Stimulated activated CD4-positive, alpha-beta T cell treated with anti-CD3 and anti-CD28 coated beads, TNF-alpha, amount 100 ng/mL, for 48 hours (primary cell): Measurements from ENCODE around the gene BCL7A.
"Not testable (repeated sequence)": the region's sequence is repeated elsewhere in the genome, so short reads cannot be mapped to it uniquely, and the experiment has no call there.

Experiments
- DNase-seq, 3 donors: peaks; one replicate each; pipeline ENCODE4 v3.0.0-alpha.2; 2020; ENCODE audit warnings: low read depth in 3 of 3

The BCL7A gene

GRCh38 chr12:122094735-122095631, 73.3 kb downstream of the BCL7A start:
- no peak for DNase-seq

DNA sequence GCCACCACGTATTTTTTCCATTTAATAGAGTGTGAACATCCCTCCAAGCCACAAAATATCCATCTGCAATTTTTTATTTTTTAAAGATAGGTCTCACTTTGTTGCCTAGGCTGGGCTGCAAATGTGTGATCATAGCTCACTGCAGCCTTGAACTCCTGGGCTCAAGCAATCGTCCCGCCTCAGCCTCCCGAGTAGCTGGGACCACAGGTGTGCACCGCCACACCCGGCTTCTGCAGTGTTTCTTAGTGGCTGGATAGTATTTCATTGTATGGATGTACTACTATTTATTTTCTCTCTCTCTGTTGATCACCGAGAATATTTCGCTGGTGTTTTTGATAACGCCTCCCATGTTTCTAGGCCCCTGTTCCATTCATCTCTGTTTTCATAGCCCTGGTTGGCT, 74.3 kb downstream of the BCL7A start:
- no peak for DNase-seq

DNA sequence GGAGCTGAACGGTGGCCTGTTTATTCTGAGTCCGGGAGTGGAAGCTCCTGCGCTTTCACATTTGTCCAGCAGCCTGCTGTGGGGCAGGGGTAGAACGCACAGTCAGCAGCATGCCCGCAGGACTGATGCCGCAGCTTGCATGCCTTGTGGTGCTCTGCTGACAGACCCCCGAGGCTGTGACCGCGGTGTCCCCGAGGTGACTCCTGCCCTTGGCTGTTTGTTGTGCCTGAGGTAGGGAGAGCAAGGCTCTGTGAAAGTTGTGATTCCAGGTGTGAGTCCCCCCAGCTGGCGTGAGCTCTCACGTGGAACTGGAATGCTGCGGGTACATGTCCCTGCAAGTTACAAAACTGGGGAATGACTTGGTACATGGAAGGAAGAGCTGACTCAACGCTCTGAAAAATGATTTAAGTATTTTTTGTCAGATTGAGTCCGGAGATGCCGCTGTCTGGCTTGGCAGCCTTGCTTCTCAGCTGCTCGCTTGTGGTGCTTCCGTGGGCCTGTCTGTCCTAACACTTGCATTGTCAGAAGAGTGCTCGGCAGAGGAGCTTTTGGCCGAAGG, 75.0 kb downstream of the BCL7A start:
- DNase-seq = no peak

- DNase-seq = no peak
Measured at GRCh38 chr12:122097584-122097926, 75.9 kb downstream of the BCL7A start.

DNA sequence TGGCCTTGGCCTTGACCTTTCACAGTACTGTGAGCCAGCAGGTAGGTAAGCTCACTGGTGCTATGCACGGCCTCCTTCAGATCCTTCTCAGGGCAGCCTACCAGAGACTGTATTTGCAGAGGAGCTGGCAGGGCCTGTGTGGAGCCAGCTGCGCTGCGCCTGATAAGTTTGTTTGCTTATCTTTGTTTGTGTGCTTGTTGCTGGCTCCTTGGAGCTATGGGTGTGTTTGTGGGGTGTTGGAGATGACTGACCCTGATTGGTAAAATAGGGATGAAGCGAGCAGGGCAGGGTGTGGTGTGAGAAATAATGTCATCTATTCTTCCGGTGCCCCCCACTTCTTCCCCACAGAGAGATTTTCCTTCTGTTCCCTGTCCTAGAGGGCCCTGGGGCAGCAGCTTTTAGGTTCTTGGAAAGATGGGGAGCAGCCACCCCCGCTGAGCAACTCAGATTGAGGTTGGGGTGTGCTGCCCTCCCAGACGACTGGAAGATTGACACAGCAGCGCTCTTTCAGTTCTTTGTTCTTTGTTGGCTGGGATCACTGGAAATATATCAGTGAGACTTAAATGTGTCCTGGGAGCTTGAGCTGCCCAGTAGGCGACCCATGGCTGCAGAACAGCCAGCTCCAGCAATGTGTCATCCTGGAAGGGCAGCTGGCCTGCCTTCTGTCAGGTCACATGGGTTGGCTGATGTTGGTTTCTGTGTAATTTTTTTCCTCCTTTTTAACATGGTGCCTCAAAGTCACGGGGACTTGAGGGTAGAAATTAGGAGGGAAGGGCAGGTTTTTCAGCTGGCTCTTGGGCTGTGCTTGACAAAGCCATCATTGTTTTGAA, 76.5 kb downstream of the BCL7A start:
- no peak for DNase-seq

- DNase-seq = no peak
Measured at GRCh38 chr12:122099280-122099749, 77.6 kb downstream of the BCL7A start.

- DNase-seq = no peak
Measured at GRCh38 chr12:122099856-122100255, 78.2 kb downstream of the BCL7A start.

GRCh38 chr12:122100568-122100967, 78.9 kb downstream of the BCL7A start:
- DNase-seq = no peak

GRCh38 chr12:122102331-122102730, 80.6 kb downstream of the BCL7A start:
- no peak for DNase-seq

DNA sequence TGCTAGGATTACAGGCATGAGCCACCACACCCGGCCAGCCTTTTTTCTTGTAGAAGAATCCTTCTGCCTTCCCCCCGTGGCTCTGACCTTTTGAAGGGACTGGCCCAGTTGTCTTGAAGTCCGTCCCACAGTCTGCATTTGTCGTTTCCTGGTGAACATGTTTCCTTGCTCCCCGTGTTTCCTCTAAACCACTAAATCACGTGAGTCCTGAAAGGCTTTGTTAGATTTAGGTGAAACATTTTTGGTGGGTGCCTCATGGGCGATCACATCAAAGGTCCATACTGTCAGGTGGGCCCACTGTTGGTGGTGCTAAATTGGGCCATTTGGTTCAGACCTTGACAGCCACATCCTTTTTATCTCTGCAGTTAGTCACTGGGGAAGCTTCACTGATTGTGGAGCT, 83.2 kb downstream of the BCL7A start:
- no peak for DNase-seq

GRCh38 chr12:122105496-122105895, 83.8 kb downstream of the BCL7A start:
- DNase-seq = not testable (repeated sequence)

DNA sequence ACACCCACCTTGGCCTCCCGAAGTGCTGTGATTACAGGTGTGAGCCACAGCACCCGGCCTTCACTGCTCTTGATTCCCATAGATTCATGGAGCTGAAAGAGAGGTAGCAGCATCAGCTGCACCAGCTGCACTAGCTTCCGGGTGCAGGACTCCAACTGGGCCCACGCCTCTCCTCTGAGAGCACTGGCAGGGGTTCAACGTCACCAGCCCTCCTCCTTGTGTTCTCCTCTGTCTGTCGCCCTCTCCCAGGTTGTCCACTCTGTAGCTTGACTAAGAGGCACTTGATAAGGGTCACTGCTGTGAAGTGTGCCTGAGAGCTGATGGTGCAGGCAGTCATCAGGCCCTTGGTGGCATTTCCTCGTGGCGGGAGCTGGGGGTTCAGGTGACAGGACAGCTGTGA, 85.2 kb downstream of the BCL7A start:
- DNase-seq = no peak

DNA sequence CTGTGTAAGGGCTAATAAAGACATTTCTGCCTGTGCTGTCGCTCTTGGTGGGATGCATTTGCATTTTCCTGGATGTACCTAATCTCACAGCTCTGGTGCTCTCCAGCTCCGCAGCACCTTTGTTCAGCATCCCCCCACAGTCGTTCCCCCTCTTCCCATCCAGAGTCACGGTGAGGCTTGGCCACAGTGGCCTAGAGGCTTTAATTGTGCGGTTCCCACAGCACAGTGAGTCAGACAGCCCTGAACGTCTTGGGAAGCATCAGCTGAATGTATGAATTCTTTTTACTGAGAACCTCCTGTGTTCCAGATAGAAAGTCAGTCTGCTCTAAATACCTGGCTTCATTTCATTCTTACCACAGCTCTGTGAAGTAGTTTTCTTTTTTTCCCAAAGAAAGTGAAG, 85.6 kb downstream of the BCL7A start:
- DNase-seq = no peak

DNA sequence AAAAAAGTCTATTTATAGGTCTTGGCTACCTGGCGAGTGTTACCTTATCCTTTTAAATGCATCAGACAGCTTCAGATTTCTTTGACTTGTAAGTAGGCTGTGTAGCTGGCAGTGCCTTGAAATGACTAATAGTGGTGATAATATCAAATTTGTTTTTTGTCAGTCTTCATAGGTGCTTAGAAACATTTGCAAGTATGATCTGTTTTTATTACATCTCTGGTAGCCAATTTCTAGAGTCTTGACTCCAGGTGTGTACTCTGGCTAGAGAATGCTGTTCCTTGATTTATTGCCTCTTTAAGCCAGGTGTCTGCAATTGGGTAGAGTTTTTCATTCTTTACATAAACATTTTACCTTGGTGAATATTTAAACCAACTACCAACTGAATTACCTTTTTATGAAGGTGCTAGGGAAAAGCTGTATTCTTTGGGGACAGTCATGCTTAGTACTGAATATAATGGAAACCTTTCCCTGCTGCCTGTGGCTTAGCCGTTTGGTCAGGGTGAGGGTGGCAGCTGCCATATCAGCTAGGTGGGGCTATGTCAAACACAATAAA, 89.5 kb downstream of the BCL7A start:
- no peak for DNase-seq
